ENCODE results near the gene FAM47E.

Gene FAM47E

GRCh38 chr4:76302826-76303438 is 51.4 kb downstream of the FAM47E start:
- no peak for DNase-seq

GRCh38 chr4:76305033-76305687 is 53.6 kb downstream of the FAM47E start:
- DNase-seq, result no peak

GRCh38 chr4:76305971-76306881 is 54.7 kb downstream of the FAM47E start, which contains the start of gene STBD1:
STBD1 (plus strand) TSS chr4:76306733; CDS start chr4:76306770, 37 bp downstream.
- no peak for DNase-seq

- no peak for DNase-seq
These were observed 55.5 kb downstream of the FAM47E start for GRCh38 chr4:76306882-76307659.

- DNase-seq, result no peak
These were observed 56.1 kb downstream of the FAM47E start for GRCh38 chr4:76307660-76308014.

- DNase-seq, result no peak
These were observed 57.0 kb downstream of the FAM47E start for GRCh38 chr4:76308548-76308947.

GRCh38 chr4:76309939-76310550 is 58.5 kb downstream of the FAM47E start:
- no peak for DNase-seq

GRCh38 chr4:76310683-76311082 is 59.2 kb downstream of the FAM47E start:
- DNase-seq, result no peak

GRCh38 chr4:76311896-76312331 is 60.4 kb downstream of the FAM47E start:
- no peak for DNase-seq

- no peak for DNase-seq
These were observed 60.9 kb downstream of the FAM47E start for GRCh38 chr4:76312457-76312856.

GRCh38 chr4:76313547-76313946 is 62.0 kb downstream of the FAM47E start:
- no peak for DNase-seq

- DNase-seq, result no peak
These were observed 63.9 kb downstream of the FAM47E start for GRCh38 chr4:76315267-76315918.

GRCh38 chr4:76316131-76316530 is 64.6 kb downstream of the FAM47E start:
- no peak for DNase-seq

- DNase-seq, result no peak
These were observed 70.7 kb downstream of the FAM47E start for GRCh38 chr4:76322236-76322635.

- no peak for DNase-seq
These were observed 73.6 kb downstream of the FAM47E start for GRCh38 chr4:76325072-76325471.

- DNase-seq, result no peak
These were observed 75.0 kb downstream of the FAM47E start for GRCh38 chr4:76326515-76326914.
